Left ventricle myocardium inferior (tissue), 1 donor: ENCODE measurements around the gene OS9. TPM values are rescaled to one million over a fixed set of nuclear protein-coding genes. Genes with fewer than 3 reads are reported as not detected.
"Not testable (repeated sequence)": the region's sequence is repeated elsewhere in the genome, so short reads cannot be mapped to it uniquely, and the experiment has no call there.

Source experiments
- DNase-seq: peaks from one replicate; pipeline ENCODE4 v3.0.0-alpha.2; 2020
- H3K27ac ChIP-seq: fragments of 200-600 bp; replicated peaks from 2 replicates; pipeline ENCODE4 v1.8.0; 2021
- H3K27me3 ChIP-seq: fragments of 200-600 bp; 2 replicates; pipeline ENCODE4 v1.8.0; 2021; ENCODE audit warnings: low read depth
- H3K36me3 ChIP-seq: fragments of 200-600 bp; 2 replicates; pipeline ENCODE4 v1.8.0; 2021
- H3K4me1 ChIP-seq: fragments of 200-600 bp; 2 replicates; pipeline ENCODE4 v1.8.0; 2021
- H3K4me3 ChIP-seq: fragments of 200-600 bp; 2 replicates; pipeline ENCODE4 v1.8.0; 2021; ENCODE audit warnings: mild to moderate bottlenecking, moderate library complexity
- H3K9me3 ChIP-seq: fragments of 200-600 bp; replicated peaks from 2 replicates; pipeline ENCODE4 v1.8.0; 2021
- CTCF ChIP-seq: fragments of 200-600 bp; IDR thresholded peaks from 2 replicates; pipeline ENCODE4 v1.8.0; 2021; ENCODE audit warnings: antibody characterized with exemption, mild to moderate bottlenecking, borderline replicate concordance
- intact Hi-C: fragments of 100-400 bp; cut with micrococcal nuclease; formaldehyde crosslinking; loops from one replicate; pipeline ENCODE4 v1.11.0; 2022
- total RNA-seq: library from RNA; stranded (reverse); fragmentation: NEBNext Ultra II Directional; extraction: Animal tissue kit (Norgen Biotek cat#: 25700); gene quantifications from one replicate; pipeline ENCODE4 v1.2.1, GENCODE V29; 2021
- donor health status: DM: no; HTN: yes; CAD: no; lungs with severe emphysema.

Gene OS9
- total RNA-seq, 1 donor from 2014 or later: 112 TPM

DNA sequence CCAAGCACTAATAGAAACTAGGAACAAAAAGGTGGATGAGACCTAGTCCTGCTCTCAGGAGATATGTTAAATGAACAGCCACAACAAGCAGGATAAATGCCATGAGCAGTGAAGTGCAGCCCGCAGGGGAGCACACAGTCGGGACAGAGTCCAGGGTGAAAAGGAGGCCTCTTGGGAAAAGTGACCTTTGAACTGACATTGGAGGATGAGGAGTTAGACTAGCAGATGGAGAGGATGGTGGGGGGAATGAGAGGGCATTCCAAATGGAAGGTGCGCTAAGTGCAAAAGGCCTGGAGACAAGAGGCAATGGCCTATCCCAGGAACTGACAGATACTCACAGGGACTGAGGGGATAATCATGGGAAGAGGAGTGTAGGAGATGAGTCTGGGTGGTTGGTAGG lies 4.5 kb downstream of the OS9 start:
- no peak for DNase-seq
- intact Hi-C loops: no loop called here
- Histone ChIP-seq H3K27ac (no peak overlapping the region), H3K4me3 (no peak overlapping the region), H3K36me3 (peaks cover 47% of the 10 kb centered on the region), H3K27me3 (no peaks in the 10 kb centered on the region), H3K9me3 (no peaks in the 10 kb centered on the region), H3K4me1 (peaks cover 13% of the 10 kb centered on the region)
- no peak for TF ChIP-seq CTCF

DNA sequence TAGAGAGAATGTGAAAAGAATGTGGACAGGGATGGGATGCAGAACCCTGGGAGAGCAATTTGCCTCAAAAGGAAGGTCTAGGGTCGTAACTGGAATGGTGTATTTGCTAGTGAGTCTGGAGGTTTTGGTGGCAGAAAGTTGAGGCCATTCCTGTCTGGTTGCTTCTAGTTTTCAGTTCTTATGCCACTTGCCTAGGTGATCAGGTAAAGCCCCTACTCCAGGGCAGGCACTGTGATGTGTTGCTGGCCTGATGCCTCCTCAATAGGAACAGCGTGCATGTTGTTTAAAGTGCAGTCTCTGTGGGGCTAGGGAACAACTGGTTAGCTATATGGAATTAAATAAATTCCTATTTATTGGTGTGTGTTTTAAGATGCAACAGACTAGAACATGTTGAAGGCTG lies 6.4 kb downstream of the OS9 start:
- TF ChIP-seq CTCF: no peak
- H3K36me3 ChIP-seq: peaks cover 66% of the 10 kb centered on the region
- H3K4me3 ChIP-seq: no peak overlapping the region
- peaks cover 9% of the 10 kb centered on the region for H3K9me3 ChIP-seq
- DNase-seq: no peak
- H3K4me1 ChIP-seq: no peaks in the 10 kb centered on the region
- H3K27ac ChIP-seq: no peak overlapping the region
- intact Hi-C loops: no loop called here
- H3K27me3 ChIP-seq: no peaks in the 10 kb centered on the region

DNA sequence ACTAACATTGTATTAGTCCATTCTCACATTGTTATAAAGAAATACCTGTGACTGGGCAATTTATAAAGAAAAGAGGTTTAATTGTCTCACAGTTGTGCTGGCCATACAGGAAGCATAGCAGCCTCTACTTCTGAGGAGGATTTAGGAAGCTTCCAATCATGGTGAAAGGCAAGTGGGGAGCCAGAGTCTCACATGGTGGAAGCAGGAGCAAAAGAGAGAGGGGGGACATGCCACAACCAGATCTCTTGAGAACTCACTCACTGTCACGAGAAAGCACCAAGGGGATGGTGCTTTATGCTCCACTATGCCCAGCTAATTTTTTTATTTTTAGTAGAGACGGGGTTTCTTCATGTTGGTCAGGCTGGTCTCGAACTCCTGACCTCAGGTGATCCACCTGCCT lies 13.3 kb downstream of the OS9 start:
- H3K27me3 ChIP-seq: no peaks in the 10 kb centered on the region
- no peaks in the 10 kb centered on the region for H3K4me1 ChIP-seq
- intact Hi-C loops: no loop called here
- peaks cover 64% of the 10 kb centered on the region for H3K36me3 ChIP-seq
- H3K4me3 ChIP-seq: no peak overlapping the region
- no peak overlapping the region for H3K27ac ChIP-seq
- DNase-seq: no peak
- peaks cover 9% of the 10 kb centered on the region for H3K9me3 ChIP-seq
- TF ChIP-seq CTCF: no peak

- H3K4me3 ChIP-seq: no peak overlapping the region
- peaks cover 9% of the 10 kb centered on the region for H3K9me3 ChIP-seq
- H3K36me3 ChIP-seq: peaks cover 60% of the 10 kb centered on the region
- no peaks in the 10 kb centered on the region for H3K4me1 ChIP-seq
- intact Hi-C loops: no loop called here
- H3K27ac ChIP-seq: no peak overlapping the region
- no peak for DNase-seq
- no peaks in the 10 kb centered on the region for H3K27me3 ChIP-seq
- TF ChIP-seq CTCF: no peak
These were observed 14.4 kb downstream of the OS9 start for GRCh38 chr12:57708296-57708695.

DNA sequence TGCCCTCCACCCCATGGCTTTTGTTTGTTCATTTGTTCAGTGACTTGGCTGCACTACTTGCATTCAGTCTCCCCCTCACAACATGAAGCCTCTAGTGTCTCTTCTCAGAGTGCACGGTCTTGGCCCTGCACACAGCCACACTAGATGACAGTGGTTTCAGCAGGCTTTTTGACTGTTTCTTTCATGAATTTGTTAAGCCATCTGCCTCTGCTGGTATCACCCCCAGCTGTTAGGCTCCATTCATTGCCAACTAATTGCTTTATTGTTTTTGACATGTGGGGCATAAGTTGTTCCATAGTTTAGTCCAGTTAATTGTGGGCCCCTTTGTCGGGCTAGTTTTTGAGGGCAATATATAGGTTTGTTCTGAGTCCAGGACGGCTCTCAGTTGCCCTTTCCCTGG lies 18.8 kb downstream of the OS9 start:
- peaks cover 48% of the 10 kb centered on the region for H3K36me3 ChIP-seq
- no peaks in the 10 kb centered on the region for H3K9me3 ChIP-seq
- intact Hi-C loops: no loop called here
- no peak for TF ChIP-seq CTCF
- no peak overlapping the region for H3K27ac ChIP-seq
- no peaks in the 10 kb centered on the region for H3K27me3 ChIP-seq
- H3K4me1 ChIP-seq: no peaks in the 10 kb centered on the region
- H3K4me3 ChIP-seq: no peak overlapping the region
- DNase-seq: no peak

- peaks cover 49% of the 10 kb centered on the region for H3K36me3 ChIP-seq
- no peaks in the 10 kb centered on the region for H3K9me3 ChIP-seq
- no peak overlapping the region for H3K4me3 ChIP-seq
- no peaks in the 10 kb centered on the region for H3K4me1 ChIP-seq
- DNase-seq: no peak
- H3K27ac ChIP-seq: no peak overlapping the region
- H3K27me3 ChIP-seq: no peaks in the 10 kb centered on the region
- intact Hi-C loops: no loop called here
- no peak for TF ChIP-seq CTCF
These were observed 19.3 kb downstream of the OS9 start for GRCh38 chr12:57713209-57713608.

- peaks cover 67% of the 10 kb centered on the region for H3K36me3 ChIP-seq
- H3K9me3 ChIP-seq, intact Hi-C loops, DNase-seq, H3K4me3 ChIP-seq, H3K27ac ChIP-seq, H3K4me1 ChIP-seq, H3K27me3 ChIP-seq: not testable (repeated sequence)
These were observed 21.3 kb downstream of the OS9 start for GRCh38 chr12:57715036-57715748.
